Gastroesophageal sphincter (tissue), 3 donors: ENCODE data around the gene INPP4B.

Experiments used
- CTCF ChIP-seq, 4 experiments: fragments of 200-600 bp in 2 of 4; fragments of 450-650 bp in 2 of 4; sonication (generic) in 1 of 4; IDR thresholded peaks; one replicate each; pipeline ENCODE4 v1.5.1; 2017 to 2019; ENCODE audit warnings: antibody characterized with exemption in 4 of 4, mild to moderate bottlenecking in 2 of 4, moderate library complexity in 2 of 4
- EP300 ChIP-seq: sonication (generic); formaldehyde crosslinking; IDR thresholded peaks from one replicate; pipeline ENCODE4 v1.6.1; 2017; ENCODE audit warnings: antibody characterized with exemption, mild to moderate bottlenecking
- POLR2A ChIP-seq, 2 donors: fragments of 450-650 bp; IDR thresholded peaks; one replicate each; pipeline ENCODE4 v1.6.1; 2017; ENCODE audit warnings: antibody characterized with exemption in 2 of 2, mild to moderate bottlenecking in 2 of 2, moderate library complexity in 1 of 2
- POLR2AphosphoS5 ChIP-seq: sonication (generic); formaldehyde crosslinking; IDR thresholded peaks from one replicate; pipeline ENCODE4 v1.6.1; 2017; ENCODE audit warnings: antibody characterized with exemption

GRCh38 chr4:142585411-142585810 lies 260.7 kb downstream of the INPP4B start:
- TF ChIP-seq CTCF (IDR thresholded peaks at IDR 0.05) (no peak), POLR2AphosphoS5 (no peak), POLR2A (IDR thresholded peaks at IDR 0.05) (no peak), EP300 (no peak)
